ENCODE measurements around the gene ARFIP1.

DNA sequence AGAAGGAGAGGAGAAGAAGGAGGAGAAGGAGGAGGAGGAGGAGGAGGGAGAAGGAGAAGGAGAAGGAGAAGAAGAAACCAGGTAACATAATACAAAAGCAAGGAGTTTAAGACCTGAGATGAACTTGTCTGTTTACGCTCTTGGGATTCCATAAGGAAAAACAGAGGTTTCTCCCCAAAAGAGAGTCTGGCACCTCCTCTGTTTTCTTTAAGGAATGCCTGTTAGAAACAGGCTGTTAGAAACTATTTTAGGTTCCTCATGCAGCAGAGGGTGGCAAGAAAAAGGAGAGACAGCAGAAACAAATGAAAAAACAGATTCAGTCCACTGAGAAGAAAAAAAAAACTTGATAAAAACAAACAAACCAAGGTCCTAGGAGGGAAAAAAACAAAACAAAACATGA lies 146.1 kb downstream of the ARFIP1 start:
- TF ChIP-seq, protein P1, sequence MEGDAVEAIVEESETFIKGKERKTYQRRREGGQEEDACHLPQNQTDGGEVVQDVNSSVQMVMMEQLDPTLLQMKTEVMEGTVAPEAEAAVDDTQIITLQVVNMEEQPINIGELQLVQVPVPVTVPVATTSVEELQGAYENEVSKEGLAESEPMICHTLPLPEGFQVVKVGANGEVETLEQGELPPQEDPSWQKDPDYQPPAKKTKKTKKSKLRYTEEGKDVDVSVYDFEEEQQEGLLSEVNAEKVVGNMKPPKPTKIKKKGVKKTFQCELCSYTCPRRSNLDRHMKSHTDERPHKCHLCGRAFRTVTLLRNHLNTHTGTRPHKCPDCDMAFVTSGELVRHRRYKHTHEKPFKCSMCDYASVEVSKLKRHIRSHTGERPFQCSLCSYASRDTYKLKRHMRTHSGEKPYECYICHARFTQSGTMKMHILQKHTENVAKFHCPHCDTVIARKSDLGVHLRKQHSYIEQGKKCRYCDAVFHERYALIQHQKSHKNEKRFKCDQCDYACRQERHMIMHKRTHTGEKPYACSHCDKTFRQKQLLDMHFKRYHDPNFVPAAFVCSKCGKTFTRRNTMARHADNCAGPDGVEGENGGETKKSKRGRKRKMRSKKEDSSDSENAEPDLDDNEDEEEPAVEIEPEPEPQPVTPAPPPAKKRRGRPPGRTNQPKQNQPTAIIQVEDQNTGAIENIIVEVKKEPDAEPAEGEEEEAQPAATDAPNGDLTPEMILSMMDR (IDR thresholded peaks at IDR 0.05) = no peak
- no peak for TF ChIP-seq ZFX (IDR thresholded peaks at IDR 0.05; ENCODE audit: borderline replicate concordance)
